ELF-1 (cell line): ENCODE data around the gene PTGES3.

Experiments used
- DNase-seq: peaks from one replicate; pipeline ENCODE4 v3.0.0-alpha.2; 2016; ENCODE audit warnings: low read depth, low spot score

Gene PTGES3

GRCh38 chr12:56629459-56630179 lies 58.5 kb downstream of the PTGES3 start:
- DNase-seq, result no peak

- peak; percentile 50 for DNase-seq
Measured at GRCh38 chr12:56628671-56629458, 59.2 kb downstream of the PTGES3 start.

GRCh38 chr12:56626701-56627100 lies 61.4 kb downstream of the PTGES3 start:
- no peak for DNase-seq

- no peak for DNase-seq
Measured at GRCh38 chr12:56622535-56622934, 65.5 kb downstream of the PTGES3 start.

GRCh38 chr12:56616925-56617324 lies 71.2 kb downstream of the PTGES3 start:
- no peak for DNase-seq

DNA sequence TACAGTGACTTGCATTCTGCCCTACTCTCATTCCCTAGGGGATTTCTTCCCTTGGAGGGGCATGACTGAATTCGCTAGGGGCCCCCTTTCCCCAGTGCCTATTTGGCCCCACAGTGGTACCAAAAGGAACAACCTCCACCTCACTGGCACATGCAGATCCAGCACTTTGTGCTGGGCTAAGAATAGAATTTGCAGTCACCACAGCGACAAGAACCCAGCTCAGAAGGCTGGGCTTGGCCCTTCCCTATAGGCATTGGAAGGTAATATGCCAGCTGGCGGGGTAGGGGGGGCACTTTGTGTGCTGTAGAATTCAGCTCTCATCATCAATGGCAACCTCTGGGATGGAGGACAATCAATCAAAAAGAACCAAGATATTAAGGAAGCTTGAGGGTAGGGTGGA lies 71.8 kb downstream of the PTGES3 start:
- no peak for DNase-seq

DNA sequence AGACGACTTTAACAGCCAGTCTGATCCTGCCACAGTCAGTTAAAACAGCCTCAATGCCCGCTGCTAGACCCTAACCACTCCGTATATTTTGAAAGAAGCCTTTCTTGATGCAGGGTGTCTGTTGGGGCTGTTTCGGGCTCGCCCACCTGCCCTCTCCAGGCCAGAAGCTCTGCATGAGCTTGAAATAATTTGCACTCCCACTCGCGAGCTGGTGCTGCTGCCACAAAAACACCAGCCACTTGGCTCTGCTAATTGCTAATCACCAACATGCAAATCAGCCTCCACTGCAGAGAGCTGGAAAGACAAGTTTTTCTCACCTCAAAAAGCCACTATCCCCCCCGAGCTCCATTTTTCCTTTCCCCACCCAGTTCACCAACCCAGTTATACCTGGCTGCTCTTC lies 73.5 kb downstream of the PTGES3 start:
- DNase-seq, result no peak
